ENCODE measurements around the gene CCDC88A.
A peak's percentile ranks its signal among the peaks of the same experiment; 100 is the strongest.
"Not testable (repeated sequence)": the region's sequence is repeated elsewhere in the genome, so short reads cannot be mapped to it uniquely, and the experiment has no call there.

Gene CCDC88A

DNA sequence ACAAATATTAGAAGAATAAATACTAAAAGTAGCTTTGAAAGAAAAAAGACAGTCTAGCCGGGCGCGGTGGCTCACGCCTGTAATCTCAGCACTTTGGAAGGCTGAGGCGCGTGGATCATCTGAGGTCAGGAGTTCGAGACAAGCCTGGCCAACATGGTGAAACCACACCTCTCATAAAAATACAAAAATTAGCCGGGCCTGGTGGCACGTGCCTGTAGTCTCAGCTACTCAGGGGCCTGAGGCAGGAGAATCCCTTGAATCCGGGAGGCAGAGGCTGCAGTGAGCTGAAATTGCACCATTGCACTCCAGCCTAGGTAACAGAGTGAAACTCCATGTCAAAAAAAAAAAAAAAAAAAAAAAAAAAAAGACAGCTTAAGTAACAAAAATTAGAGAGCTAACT is 34.1 kb downstream of the CCDC88A start:
- not testable (repeated sequence) for DNase-seq

DNA sequence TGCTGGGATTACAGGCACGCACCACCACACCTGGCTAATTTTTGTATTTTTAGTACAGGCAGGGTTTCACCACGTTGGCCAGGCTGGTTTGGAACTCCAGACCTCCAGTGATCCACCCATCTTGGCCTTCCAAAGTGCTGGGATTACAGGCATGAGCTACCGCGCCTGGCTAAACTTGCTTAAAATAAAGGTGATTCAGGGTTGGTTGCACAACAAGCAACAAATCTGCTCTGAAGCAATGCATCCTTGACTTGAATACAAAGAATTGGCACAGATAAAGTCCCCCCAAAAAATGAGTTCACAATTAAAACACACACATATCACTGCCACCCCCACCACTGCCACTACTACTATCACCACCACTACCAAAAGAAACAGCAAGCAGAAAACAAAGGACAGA is 34.9 kb downstream of the CCDC88A start:
- DNase-seq: no peak

DNA sequence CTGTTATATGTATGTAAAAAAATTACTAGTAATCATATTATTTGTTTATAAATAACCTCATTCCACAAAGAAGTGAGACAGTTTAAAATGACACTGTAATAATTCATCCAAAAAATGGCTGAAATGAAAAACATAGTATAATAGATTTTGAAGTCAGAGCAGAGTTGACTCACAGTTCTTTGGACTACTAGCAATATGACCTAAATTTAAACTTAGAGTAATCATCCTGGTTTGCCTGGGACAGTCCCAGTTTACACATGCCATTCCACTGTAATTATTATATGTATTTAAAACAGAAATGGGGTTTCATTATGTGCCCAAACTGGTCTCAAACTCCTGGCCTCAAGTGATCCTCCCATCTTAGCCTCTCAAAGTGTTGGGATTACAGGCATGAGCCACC is 48.3 kb downstream of the CCDC88A start:
- DNase-seq: no peak

DNA sequence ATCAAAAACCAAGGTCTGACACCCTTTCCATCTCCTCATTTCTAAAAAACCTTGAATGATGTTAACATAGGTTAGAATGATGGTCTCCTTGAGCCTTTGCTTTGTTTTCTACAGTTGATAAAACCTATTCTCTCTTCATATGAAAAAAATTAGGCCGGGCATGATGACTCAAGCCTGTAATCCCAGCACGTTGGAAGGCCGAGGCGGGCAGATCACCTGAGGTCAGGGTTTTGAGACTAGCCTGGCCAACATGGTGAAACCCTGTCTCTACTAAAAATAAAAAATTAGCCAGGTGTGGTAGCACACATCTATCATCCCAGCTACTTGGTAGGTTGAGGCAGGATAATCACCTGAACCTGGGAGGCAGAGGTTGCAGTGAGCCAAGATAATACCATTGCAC is 49.4 kb downstream of the CCDC88A start:
- DNase-seq: no peak

DNA sequence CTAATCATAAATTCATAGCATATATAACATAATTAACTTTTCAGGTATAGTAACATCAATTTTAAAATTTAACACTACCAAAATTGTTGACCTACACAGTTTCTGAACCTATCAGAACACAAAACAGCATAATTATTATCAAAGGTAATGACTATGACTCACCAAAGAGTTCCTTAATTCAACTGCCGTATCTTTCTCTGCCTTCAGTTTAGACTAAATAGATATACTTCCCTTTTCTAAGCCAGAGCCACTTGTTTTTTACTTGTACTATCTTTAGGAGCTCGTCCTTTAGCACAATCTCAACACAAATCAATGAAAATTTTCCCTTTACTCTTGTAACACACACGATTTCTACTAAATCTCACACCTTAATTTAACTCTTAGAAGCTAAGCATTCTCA is 54.4 kb downstream of the CCDC88A start:
- no peak for DNase-seq

DNA sequence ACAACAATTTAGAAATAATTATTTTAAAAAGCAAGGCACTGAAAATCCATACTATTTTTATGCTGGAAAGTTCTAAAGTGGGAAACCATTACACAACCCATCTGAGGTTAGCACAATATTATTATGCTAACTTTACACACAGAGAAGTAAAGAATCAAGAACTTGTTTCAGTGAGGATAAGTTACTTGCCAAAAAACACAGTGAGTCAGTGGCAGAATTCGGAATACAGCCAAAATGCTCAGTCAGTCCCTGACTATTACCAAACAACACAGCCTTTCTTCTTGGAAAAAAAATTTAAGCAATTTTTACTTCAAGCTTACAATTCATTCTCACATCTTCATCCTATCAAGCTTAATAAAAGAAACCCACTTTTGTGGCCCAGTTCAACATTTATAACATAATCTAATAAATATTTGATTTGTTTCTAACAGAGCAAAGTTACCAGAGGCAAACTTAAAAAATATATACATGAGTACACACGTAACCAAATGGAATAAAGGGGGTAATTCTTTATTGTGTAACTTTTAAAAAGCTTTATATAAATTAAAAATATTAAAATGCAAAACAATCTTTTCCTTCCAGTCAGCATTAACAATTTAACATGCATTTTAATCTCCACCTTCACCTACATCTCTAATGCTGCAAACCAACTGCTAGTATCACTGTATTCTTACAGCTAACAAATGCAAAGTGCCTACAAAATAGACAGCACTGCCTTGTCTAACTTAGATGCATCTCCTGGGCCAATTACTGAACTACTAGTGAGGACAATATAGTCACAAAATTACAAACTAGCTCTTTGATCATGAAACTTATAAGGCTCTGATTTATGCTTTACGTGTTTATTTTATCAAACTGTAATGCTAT is 55.2 kb downstream of the CCDC88A start:
- DNase-seq: no peak

- no peak for DNase-seq
Measured at GRCh38 chr2:55363636-55364035, 56.0 kb downstream of the CCDC88A start.

GRCh38 chr2:55361465-55362189 is 58.0 kb downstream of the CCDC88A start:
- DNase-seq: no peak

GRCh38 chr2:55358451-55358850 is 61.2 kb downstream of the CCDC88A start:
- DNase-seq: no peak

GRCh38 chr2:55357927-55358326 is 61.7 kb downstream of the CCDC88A start:
- DNase-seq: no peak

- no peak for DNase-seq
Measured at GRCh38 chr2:55357164-55357563, 62.5 kb downstream of the CCDC88A start.

- not testable (repeated sequence) for DNase-seq
Measured at GRCh38 chr2:55356136-55356535, 63.5 kb downstream of the CCDC88A start.

- DNase-seq: no peak
Measured at GRCh38 chr2:55355451-55355850, 64.2 kb downstream of the CCDC88A start.

DNA sequence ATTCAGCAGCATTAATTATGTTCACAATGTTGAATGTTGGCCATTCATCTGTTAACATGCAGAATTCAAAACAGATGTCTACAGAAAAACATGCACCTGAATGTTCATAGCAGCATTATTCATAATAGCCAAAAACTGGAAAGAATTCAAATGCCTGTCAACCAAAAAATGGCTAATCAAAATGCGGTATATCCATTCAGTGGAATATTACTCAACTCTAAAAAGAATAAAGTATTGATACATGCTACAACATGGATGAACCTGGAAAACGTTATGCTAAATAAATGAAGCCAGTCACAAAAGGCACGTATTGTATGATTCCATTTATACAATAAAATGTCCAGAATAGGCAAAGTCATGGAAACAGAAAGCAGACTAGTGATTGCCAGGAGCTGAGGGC is 68.0 kb downstream of the CCDC88A start:
- DNase-seq: no peak

DNA sequence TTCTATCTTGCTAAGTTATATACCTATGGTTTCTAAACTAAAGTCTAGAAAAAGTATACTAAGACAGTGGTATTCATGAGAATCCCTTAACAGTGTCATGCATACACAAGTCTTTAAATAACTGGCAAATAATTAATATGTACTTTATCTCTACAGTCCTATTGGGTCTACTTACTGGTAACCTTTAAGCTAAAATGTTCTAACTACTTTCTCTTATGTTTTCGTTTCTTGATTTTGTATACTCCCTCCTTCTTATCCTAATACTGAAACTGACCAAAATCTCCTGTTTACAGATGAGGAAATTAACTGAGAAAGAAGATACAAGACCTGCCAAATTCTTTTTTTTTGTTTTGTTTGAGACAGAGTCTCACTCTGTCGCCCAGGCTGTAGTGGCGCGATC is 74.6 kb downstream of the CCDC88A start:
- no peak for DNase-seq

GRCh38 chr2:55338268-55338667 is 81.4 kb downstream of the CCDC88A start:
- no peak for DNase-seq

DNA sequence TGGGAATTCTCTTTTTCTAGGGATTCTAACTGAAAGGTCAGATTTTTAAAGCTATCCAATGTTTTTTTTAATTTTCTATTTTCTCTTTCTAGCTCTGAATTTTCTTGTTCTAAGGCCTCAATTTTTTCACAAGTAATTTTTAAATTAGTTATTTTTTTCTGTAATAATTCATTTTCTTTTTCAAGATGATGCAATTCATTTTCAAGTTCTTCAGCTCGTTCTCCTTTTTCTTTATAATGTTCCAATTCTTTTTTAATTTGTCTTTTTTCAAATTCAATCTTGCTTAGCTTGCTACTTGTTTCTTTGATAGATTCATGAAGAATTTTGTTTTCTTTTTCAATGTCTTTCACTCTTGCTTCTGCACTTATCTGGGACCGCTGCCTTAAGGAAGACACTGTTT is 84.9 kb downstream of the CCDC88A start:
- no peak for DNase-seq

DNA sequence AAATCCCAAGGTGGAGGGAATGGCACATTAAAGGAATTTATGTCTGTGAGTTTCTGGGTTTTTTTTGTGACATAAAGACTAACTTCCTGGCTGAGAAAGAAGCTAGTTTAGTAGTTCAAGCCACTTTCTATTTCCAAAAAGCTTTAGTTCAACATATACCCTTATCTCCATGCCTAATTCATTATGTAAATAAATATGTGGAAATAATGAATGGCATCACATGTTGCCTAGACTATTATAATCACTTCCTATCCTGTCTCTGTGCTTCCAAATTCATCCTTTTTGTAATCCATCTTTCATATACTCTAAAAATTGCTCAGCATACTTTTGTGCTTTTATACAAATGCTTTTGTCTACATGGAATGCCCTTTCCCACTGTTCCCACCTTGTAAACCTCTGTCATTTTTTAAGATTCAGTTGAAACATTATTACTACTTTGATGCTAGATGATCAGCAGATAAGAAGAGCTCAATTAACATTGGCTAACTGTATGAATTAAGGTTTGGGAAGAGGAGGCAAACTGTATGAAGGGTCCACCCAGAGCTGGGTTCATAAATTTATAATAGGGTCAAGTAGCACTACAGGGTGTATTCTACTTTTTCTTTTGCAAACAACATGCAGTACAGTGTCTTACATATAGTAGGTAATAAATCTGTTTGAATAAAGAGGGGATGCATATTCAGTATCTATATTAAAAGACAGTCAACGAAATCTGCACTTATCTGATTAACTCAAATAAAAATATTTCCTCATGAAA is 88.9 kb downstream of the CCDC88A start:
- DNase-seq: no peak

DNA sequence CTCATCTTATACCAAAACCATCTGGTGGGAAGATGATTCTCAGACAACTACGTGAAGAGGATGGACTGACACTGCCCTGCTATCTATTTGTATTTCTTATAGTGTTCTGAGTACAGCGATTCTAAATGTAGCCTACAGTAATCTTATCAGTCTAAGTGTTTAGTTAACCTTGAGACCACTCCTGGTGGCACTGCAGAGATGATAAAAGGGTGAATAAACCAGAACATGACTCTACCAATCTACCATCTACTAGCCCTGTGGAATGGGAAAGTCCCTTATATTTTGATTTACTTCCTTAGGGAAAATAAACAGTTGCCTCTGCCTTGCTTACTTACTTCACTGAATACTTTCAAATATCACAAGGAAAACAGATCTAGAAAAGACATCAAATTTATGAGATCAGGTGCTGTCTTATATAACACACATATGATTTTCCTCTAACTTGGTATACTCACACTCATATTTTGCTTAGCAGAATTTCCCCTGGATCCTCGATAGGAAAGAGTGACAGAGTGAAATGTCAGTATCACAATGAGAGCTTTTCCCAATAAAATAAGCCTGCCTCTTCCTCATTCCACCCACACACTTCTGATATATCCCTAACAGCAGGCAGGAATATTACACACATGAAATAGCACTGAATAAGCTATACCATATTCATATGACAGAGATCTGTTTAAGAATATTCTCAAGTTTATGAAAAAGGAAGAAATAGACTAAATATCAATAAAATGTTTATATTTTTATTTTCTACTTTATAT is 92.0 kb downstream of the CCDC88A start:
- no peak for DNase-seq

- no peak for DNase-seq
Measured at GRCh38 chr2:55314985-55315384, 104.7 kb downstream of the CCDC88A start.

GRCh38 chr2:55311444-55311870 is 108.2 kb downstream of the CCDC88A start:
- no peak for DNase-seq

DNA sequence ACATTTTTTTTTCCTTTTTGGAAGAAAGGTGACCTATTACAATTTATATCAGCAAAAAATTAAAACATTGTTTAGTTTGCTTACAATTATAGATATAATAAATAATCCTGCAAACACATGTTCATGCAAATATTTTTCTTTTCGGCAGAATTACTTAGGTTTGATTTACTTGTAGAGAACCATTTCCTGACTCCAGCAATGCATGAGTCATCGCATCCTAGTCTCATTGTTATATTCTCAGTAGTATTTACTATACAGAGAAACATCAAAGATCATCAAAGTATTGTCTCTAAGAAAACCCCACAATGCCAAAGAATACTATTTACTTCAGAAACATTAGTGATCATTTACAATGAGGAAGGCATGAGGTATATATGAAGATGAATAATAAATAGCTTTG is 110.2 kb downstream of the CCDC88A start:
- DNase-seq: peak; percentile 4

DNA sequence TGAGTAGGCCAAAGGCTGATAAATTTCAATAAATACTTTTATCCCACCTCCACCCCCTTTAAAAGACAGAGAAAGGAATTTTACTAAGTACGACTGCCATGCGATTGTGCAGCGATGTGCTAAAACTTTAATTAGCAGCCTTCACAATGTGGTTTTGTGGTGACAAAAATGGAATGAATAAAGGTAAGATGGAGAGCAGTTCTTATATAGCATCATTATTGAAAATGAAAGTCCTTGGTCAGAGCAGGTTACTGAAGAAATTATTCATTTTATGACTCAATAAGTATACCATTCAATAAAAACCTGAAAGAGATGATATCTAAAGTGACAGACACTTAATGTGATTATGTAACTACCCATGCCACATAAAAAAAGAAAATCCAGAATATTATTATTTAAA is 117.4 kb downstream of the CCDC88A start:
- DNase-seq: no peak

All from CD4-positive, alpha-beta T cell treated with Interleukin-17A for 4 hours (primary cell).